GM19035 (cell line): ENCODE data around the gene NHLH1.
A peak's percentile ranks its signal among the peaks of the same experiment; 100 is the strongest.

Experiments
- ATAC-seq: cut with Tn5 transposase; IDR thresholded peaks from one replicate; pipeline ENCODE4 v1.9.1; 2021; ENCODE audit not compliant: unreplicated experiment

Gene NHLH1

DNA sequence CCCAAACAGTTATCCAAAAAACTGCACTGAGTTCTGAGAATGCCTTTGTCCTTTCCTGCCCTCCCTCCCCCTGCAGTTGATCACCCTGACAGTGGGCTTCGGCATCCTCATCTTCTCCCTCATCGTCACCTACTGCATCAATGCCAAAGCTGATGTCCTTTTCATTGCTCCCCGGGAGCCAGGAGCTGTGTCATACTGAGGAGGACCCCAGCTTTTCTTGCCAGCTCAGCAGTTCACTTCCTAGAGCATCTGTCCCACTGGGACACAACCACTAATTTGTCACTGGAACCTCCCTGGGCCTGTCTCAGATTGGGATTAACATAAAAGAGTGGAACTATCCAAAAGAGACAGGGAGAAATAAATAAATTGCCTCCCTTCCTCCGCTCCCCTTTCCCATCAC, 8.8 kb upstream of the NHLH1 start:
- ATAC-seq, result no peak

- ATAC-seq, result no peak
Measured at GRCh38 chr1:160359559-160360226, 7.2 kb upstream of the NHLH1 start.

GRCh38 chr1:160360227-160360695, 6.6 kb upstream of the NHLH1 start:
- ATAC-seq, result no peak

DNA sequence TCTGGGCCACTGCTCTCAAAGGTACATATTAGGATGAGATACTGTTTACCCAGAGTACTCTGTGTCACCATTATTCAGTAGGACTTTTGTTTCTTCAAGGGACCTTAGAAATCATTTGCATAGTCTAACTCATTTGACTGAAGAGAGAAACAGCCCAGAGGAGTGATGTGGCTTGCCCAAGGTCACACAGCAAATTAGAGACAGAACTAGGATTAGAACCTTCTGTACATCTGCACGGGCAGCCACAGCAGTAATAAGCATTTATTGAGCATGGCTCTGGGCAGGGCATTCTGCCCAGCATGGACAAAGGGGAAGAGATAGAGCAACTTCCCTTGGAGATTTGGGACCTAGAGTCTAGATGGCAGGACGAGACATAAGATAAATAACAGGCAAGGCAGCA, 5.7 kb upstream of the NHLH1 start:
- ATAC-seq, result no peak

DNA sequence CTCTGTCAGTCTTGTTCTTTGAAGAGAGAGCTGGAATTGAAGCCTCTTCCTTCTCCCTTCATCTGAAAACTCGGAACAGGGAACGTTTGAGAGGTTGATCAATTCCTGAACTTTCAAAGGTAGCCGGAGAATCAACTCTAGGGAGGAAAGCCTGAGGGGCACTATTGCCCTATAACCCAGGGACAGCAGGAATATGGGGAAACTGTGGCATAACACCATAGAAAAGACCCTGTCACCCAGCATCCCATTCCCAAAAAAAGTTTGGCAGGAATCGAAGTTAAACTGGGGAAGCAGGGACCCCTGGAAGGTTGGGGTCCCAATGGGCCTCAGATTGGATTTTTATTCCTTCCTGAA, 5.1 kb upstream of the NHLH1 start:
- ATAC-seq, result no peak

- ATAC-seq, result no peak
Measured at GRCh38 chr1:160362168-160362957, 4.5 kb upstream of the NHLH1 start.

GRCh38 chr1:160363010-160363409, 3.9 kb upstream of the NHLH1 start:
- no peak for ATAC-seq

DNA sequence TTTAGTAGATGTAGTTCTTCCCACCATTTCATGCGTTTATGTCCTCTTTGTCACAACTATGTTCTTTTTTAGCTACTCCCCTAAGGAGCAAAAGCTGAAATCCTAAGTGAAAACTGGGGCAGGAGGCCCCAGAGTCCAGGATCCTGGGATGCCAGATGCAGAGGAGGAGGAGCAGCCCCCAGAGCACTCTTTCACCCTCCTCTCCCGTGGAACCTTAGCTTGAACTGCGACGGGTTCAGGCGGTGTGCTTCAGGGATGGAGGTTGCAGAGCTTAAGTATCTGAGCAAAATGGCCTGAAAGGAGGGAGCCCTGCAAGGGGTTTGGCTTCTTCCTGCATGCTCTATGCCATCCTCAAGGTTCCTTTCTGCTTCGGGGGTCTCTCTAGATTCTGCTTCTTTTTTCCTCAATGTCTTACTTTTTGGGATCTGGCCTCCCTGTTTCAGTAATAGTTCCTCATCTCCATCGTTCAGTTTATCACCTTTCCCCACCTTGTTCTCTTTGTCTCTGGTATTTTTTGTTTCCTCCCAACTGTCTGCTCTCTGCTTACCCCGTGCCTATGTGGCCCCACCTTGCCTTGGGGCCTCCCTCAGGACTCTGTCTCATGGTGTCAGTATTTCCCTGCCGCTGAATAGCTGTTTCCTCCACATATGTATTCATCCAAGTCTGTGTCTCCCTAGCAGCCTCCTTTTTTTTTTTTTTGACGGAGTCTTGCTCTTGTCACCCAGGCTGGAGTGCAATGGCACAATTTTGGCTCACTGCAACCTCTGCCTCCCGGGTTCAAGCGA, 2.7 kb upstream of the NHLH1 start:
- no peak for ATAC-seq

- ATAC-seq, result no peak
Measured at GRCh38 chr1:160365325-160365724, 1.5 kb upstream of the NHLH1 start.

GRCh38 chr1:160367516-160367900, 637 bp downstream of the NHLH1 start:
- no peak for ATAC-seq

DNA sequence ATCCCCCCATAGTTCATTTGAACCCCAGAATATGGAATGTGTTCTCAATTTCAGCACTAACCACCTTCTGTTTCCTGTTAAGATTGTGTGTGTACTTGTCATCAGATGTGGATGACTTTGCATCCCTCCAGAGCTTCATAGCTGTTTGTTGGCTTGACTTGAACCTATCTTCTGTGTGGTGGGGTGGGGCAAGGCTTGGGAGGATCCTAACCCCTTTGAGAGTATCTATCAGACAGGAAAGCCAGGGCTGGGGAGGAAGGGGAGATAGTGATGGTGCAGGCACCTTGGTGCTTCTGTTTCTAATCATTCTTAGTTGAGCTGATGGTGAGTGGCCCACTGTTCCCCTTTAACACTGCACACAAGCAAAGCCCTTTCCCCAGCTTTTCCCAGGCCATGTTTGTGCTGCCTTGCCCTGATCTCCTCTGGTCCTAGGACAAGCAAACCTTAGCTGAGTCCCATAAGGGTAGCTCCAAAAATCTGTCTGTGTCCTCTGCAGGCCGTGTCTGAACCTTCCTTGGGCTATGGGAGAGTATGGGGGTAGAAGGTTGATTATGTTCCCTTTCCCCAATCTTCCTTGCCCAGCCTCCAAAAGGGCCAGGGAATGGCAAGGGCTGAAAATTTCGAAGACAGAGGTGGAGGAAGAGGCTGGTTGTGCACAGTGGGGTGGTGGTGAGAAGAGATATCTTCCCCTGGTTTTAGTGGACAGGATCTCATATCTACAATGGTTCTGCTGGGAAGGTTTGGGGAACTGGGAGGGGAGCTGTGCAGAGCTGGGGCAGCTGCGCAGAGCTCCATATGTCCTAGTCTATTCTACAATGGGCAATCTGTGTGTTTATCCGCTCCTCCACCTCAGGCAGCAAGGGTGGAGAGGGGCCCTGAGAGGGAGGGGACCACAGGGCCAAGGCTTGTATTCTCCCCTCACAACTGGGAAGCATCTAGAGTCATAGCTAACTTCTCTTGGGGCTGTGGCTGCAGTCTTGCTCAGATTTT, 1.4 kb downstream of the NHLH1 start:
- no peak for ATAC-seq

DNA sequence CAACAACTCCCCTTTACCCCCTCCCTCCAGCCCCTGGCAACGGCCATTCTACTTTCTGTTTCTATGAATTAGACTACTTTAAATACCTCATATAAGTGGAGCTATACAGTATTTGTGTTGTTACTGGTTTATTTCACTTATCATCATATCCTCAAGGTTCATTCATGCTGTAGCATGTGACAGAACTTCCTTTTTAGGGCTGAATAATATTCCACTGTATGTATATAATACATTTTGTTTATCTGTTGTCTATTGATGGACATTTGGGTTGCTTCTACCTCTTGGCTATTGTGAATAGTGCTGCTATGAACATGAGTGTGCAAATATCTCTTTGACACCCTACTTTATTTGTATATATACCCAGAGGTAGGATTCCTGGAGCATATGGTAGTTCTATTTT, 2.2 kb downstream of the NHLH1 start:
- ATAC-seq, result no peak

- ATAC-seq, result no peak
Measured at GRCh38 chr1:160370561-160371345, 3.9 kb downstream of the NHLH1 start.

GRCh38 chr1:160371346-160371631, 4.4 kb downstream of the NHLH1 start:
- no peak for ATAC-seq

GRCh38 chr1:160371756-160372155, 4.9 kb downstream of the NHLH1 start:
- no peak for ATAC-seq

- ATAC-seq, result no peak
Measured at GRCh38 chr1:160373696-160374095, 6.8 kb downstream of the NHLH1 start.

GRCh38 chr1:160374306-160375110, 7.6 kb downstream of the NHLH1 start:
- ATAC-seq, result no peak

- ATAC-seq, result peak; percentile 55
Measured at GRCh38 chr1:160375788-160376524, 9.1 kb downstream of the NHLH1 start.
